GM04504 (cell line): Measurements from ENCODE around the gene PIAS4.

ENCODE experiments used
- DNase-seq: peaks from one replicate; pipeline ENCODE4 v3.0.0-alpha.2; 2012; ENCODE audit warnings: low read depth

The PIAS4 gene

GRCh38 chr19:4077800-4078684, 70.5 kb downstream of the PIAS4 start:
- DNase-seq: no peak

GRCh38 chr19:4080473-4080872, 72.9 kb downstream of the PIAS4 start:
- no peak for DNase-seq

GRCh38 chr19:4081441-4082129, 74.0 kb downstream of the PIAS4 start:
- DNase-seq: no peak

- no peak for DNase-seq
Measured at GRCh38 chr19:4082172-4082571, 74.6 kb downstream of the PIAS4 start.

GRCh38 chr19:4083677-4084546, 76.4 kb downstream of the PIAS4 start:
- no peak for DNase-seq

GRCh38 chr19:4084547-4084877, 77.0 kb downstream of the PIAS4 start:
- DNase-seq: no peak

GRCh38 chr19:4086411-4086867, 78.9 kb downstream of the PIAS4 start:
- DNase-seq: no peak

GRCh38 chr19:4087787-4088679, 80.5 kb downstream of the PIAS4 start:
- DNase-seq: no peak

GRCh38 chr19:4088975-4089374, 81.4 kb downstream of the PIAS4 start:
- no peak for DNase-seq
